RWPE2 (cell line): ENCODE data around the gene KNDC1.

Experiments used
- ATAC-seq: fragments of 200-7000 bp; cut with Tn5 transposase; 3 replicates; pipeline ENCODE4 v1.9.1; 2021; ENCODE audit warnings: low read depth
- DNase-seq: peaks from one replicate; pipeline ENCODE4 v3.0.0-alpha.2; 2020; ENCODE audit warnings: low spot score
- H3K27ac ChIP-seq: fragments of 450-650 bp; 2 replicates; pipeline ENCODE4 v1.5.1; 2017; ENCODE audit warnings: mild to moderate bottlenecking; ENCODE audit not compliant: poor library complexity, severe bottlenecking
- H3K27me3 ChIP-seq: fragments of 250-450 bp; sonication (Bioruptor Pico); 2 replicates; pipeline ENCODE4 v1.5.1; 2021; ENCODE audit warnings: mild to moderate bottlenecking, moderate library complexity; ENCODE audit not compliant: insufficient read depth, poor library complexity, severe bottlenecking
- H3K36me3 ChIP-seq: fragments of 250-450 bp; sonication (Bioruptor Pico); 2 replicates; pipeline ENCODE4 v1.5.1; 2020; ENCODE audit warnings: low read depth, mild to moderate bottlenecking, moderate library complexity
- H3K4me1 ChIP-seq: fragments of 250-450 bp; sonication (Bioruptor Pico); 2 replicates; pipeline ENCODE4 v1.5.1; 2021; ENCODE audit warnings: mild to moderate bottlenecking, moderate library complexity; ENCODE audit not compliant: insufficient read depth, poor library complexity, severe bottlenecking
- H3K4me3 ChIP-seq: fragments of 250-450 bp; sonication (Bioruptor Pico); 2 replicates; pipeline ENCODE4 v1.5.1; 2021; ENCODE audit warnings: mild to moderate bottlenecking, moderate library complexity; ENCODE audit not compliant: severe bottlenecking
- H3K9me3 ChIP-seq: fragments of 250-450 bp; sonication (Bioruptor Pico); 2 replicates; pipeline ENCODE4 v1.5.1; 2021; ENCODE audit warnings: mild to moderate bottlenecking, moderate library complexity; ENCODE audit not compliant: severe bottlenecking
- CTCF ChIP-seq: fragments of 450-650 bp; IDR thresholded peaks from one replicate; pipeline ENCODE4 v1.5.1; 2017; ENCODE audit warnings: mild to moderate bottlenecking, moderate library complexity; ENCODE audit not compliant: poor library complexity, severe bottlenecking

Gene KNDC1

GRCh38 chr10:133208466-133208865 is 48.4 kb downstream of the KNDC1 start:
- TF ChIP-seq CTCF, result no peak
- H3K9me3 ChIP-seq, result no peaks in the 10 kb centered on the region
- H3K4me1 ChIP-seq, result no peaks in the 10 kb centered on the region
- no peak overlapping the region for H3K27ac ChIP-seq
- no peaks in the 10 kb centered on the region for H3K36me3 ChIP-seq
- DNase-seq (no peak), ATAC-seq (no peak)
- H3K27me3 ChIP-seq, result no peaks in the 10 kb centered on the region
- no peak overlapping the region for H3K4me3 ChIP-seq

- no peak for TF ChIP-seq CTCF
- no peaks in the 10 kb centered on the region for H3K27me3 ChIP-seq
- H3K9me3 ChIP-seq, result no peaks in the 10 kb centered on the region
- no peak overlapping the region for H3K27ac ChIP-seq
- no peaks in the 10 kb centered on the region for H3K4me1 ChIP-seq
- no peaks in the 10 kb centered on the region for H3K36me3 ChIP-seq
- ATAC-seq (no peak), DNase-seq (no peak)
- H3K4me3 ChIP-seq, result no peak overlapping the region
Measured at GRCh38 chr10:133209117-133209516, 49.1 kb downstream of the KNDC1 start.

GRCh38 chr10:133209641-133210040 is 49.6 kb downstream of the KNDC1 start:
- Histone ChIP-seq H3K27me3 (no peaks in the 10 kb centered on the region), H3K36me3 (no peaks in the 10 kb centered on the region), H3K4me3 (no peak overlapping the region), H3K4me1 (no peaks in the 10 kb centered on the region), H3K27ac (no peak overlapping the region), H3K9me3 (no peaks in the 10 kb centered on the region)
- no peak for TF ChIP-seq CTCF
- DNase-seq (no peak), ATAC-seq (no peak)

- Histone ChIP-seq H3K9me3 (no peaks in the 10 kb centered on the region), H3K27me3 (no peaks in the 10 kb centered on the region), H3K27ac (no peak overlapping the region), H3K36me3 (no peaks in the 10 kb centered on the region), H3K4me3 (no peak overlapping the region), H3K4me1 (no peaks in the 10 kb centered on the region)
- ATAC-seq, result no peak
- TF ChIP-seq CTCF, result no peak
- DNase-seq, result no peak
Measured at GRCh38 chr10:133210398-133211140, 50.5 kb downstream of the KNDC1 start.

- no peak for DNase-seq
- Histone ChIP-seq H3K36me3 (no peaks in the 10 kb centered on the region), H3K27me3 (no peaks in the 10 kb centered on the region), H3K4me3 (no peak overlapping the region), H3K9me3 (no peaks in the 10 kb centered on the region), H3K4me1 (no peaks in the 10 kb centered on the region), H3K27ac (no peak overlapping the region)
- no peak for ATAC-seq
- no peak for TF ChIP-seq CTCF
Measured at GRCh38 chr10:133211141-133211830, 51.3 kb downstream of the KNDC1 start.
